ENCODE results near the gene SLC12A8. TPM values are rescaled to one million over a fixed set of nuclear protein-coding genes. Genes with fewer than 3 reads are reported as not detected.

SLC12A8 gene
- total and polyA plus RNA-seq, 2 donors (not counting 1 experiment from before 2014, with no cell fraction given) = 0.57 to 1.1 TPM

DNA sequence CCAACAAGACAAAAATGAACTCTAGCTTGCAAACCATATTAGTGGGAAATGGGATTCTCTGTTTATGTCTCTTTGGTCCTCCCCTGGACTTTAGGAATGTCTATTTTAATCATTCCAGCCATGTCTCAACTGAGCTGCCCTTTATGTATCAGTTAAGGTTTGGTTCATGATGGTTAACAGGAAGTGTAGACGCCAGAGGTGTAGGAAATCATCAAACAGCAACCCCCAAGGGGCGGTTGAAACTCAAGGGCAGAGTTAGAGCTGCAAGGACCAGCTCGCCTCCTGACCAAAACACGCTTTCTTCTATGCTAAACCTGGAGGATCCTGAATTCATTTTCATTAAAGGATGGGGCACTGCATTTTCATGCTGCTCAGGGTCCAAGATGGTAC, 103.0 kb downstream of the SLC12A8 start:
- WGBS (ENCODE audit: insufficient coverage) = 79% methylated on average over 3 of the region's 4 CpGs
- Histone ChIP-seq H3K9ac (ENCODE audit: low read length) (no peak overlapping the region), H3K4me3 (ENCODE audit: control extremely low read depth in 1 of 5, extremely low read depth in 1 of 5, insufficient read depth in 1 of 5, low read depth in 2 of 5, low read length in 4 of 5) (no peak overlapping the region), H3K79me2 (ENCODE audit: control insufficient read depth, insufficient read depth, low read length) (no peaks in the 10 kb centered on the region), H2AFZ (ENCODE audit: insufficient read depth, low read depth, low read length, poor library complexity, severe bottlenecking) (no peak overlapping the region), H3K4me2 (replicated peaks; ENCODE audit: low read depth, low read length, poor library complexity, severe bottlenecking) (no peak overlapping the region), H3K9me3 (ENCODE audit: control extremely low read depth in 1 of 3, control insufficient read depth in 2 of 3, insufficient read depth in 1 of 3, low read length in 2 of 3) (peaks cover 0 to 3% (median 2%) of the 10 kb centered on the region in 3 donors), H3K36me3 (replicated peaks in 1 of 2; ENCODE audit: control extremely low read depth in 1 of 2, control insufficient read depth in 1 of 2, extremely low read depth in 1 of 2, insufficient read depth in 2 of 2, low read length in 1 of 2) (no peaks in the 10 kb centered on the region), H4K20me1 (ENCODE audit: control insufficient read depth, insufficient read depth, low read length, poor library complexity, severe bottlenecking) (no peaks in the 10 kb centered on the region), H3K27me3 (replicated peaks in 1 of 4; ENCODE audit: control extremely low read depth in 1 of 4, control insufficient read depth in 3 of 4, insufficient read depth in 4 of 4, low read length in 3 of 4) (peaks cover 0 to 3% (median 0%) of the 10 kb centered on the region in 4 experiments), H3K27ac (ENCODE audit: low read length in 2 of 2) (no peak overlapping the region), H3K4me1 (ENCODE audit: control insufficient read depth in 2 of 2, insufficient read depth in 2 of 2, low read length in 2 of 2) (peaks cover 8 to 32% of the 10 kb centered on the region in 2 donors)
- TF ChIP-seq, protein P1, sequence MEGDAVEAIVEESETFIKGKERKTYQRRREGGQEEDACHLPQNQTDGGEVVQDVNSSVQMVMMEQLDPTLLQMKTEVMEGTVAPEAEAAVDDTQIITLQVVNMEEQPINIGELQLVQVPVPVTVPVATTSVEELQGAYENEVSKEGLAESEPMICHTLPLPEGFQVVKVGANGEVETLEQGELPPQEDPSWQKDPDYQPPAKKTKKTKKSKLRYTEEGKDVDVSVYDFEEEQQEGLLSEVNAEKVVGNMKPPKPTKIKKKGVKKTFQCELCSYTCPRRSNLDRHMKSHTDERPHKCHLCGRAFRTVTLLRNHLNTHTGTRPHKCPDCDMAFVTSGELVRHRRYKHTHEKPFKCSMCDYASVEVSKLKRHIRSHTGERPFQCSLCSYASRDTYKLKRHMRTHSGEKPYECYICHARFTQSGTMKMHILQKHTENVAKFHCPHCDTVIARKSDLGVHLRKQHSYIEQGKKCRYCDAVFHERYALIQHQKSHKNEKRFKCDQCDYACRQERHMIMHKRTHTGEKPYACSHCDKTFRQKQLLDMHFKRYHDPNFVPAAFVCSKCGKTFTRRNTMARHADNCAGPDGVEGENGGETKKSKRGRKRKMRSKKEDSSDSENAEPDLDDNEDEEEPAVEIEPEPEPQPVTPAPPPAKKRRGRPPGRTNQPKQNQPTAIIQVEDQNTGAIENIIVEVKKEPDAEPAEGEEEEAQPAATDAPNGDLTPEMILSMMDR (IDR thresholded peaks at IDR 0.05) = no peak
- no peak for TF ChIP-seq EZH2 (IDR thresholded peaks at IDR 0.05; ENCODE audit: borderline replicate concordance, insufficient read depth, low read depth, low read length, poor library complexity, severe bottlenecking)
- intact Hi-C loops (cut with micrococcal nuclease) = no loop called here
- Mint-ChIP-seq H3K9me3 (ENCODE audit: insufficient read depth) (peaks cover 6% of the 10 kb centered on the region), H3K4me3 (no peak overlapping the region), H3K4me1 (peaks cover 23% of the 10 kb centered on the region), H3K27ac (no peak overlapping the region), H3K27me3 (no peaks in the 10 kb centered on the region)
- POLR2A ChIA-PET = no interaction called here
- no peak for ATAC-seq (ENCODE audit: low read depth)
- CTCF ChIA-PET = interaction anchor here (1.5 kb wide), 1 partner anchor 57 kb away, joined by 3 read pairs; no protein-coding TSS in a partner anchor
- DNase-seq = no peak

DNA sequence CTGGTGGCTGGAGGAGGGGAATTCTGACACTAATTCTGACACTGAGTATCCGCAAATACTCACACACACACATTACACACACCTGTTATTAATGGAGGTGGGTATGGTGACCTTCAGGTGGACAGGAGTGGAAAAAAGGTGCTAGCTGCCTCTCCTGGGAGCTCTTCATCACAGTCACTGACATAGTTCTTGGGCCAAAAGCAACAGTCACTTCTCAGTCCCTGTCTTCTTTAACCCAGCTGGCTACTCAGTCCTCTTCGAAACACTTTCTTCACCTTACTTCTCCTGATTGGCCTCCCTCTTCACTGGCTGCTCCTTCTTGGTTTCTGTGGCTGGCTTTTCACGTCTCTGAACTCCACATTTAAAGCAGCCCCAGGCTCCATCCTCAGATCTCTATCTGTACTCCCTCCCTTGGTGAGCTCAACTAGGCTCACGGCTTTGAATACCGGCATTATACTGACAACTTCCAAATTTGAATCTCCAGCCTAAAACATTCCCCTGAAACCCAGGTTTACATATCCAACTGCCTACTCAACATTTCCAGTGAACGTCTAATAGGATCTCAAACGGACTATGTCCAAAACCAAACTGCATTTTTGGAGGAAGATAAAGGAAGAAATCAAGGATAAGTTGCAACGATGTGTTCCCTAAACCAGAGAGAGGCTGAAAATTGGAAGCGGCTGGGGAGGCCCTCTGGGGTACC, 103.6 kb downstream of the SLC12A8 start:
- no peak overlapping the region for H3K27ac Mint-ChIP-seq
- Histone ChIP-seq H3K9ac (ENCODE audit: low read length) (no peak overlapping the region), H3K79me2 (ENCODE audit: control insufficient read depth, insufficient read depth, low read length) (no peaks in the 10 kb centered on the region), H3K27me3 (replicated peaks in 1 of 4; ENCODE audit: control extremely low read depth in 1 of 4, control insufficient read depth in 3 of 4, insufficient read depth in 4 of 4, low read length in 3 of 4) (peaks cover 0 to 3% (median 0%) of the 10 kb centered on the region in 4 experiments), H3K27ac (ENCODE audit: low read length in 2 of 2) (no peak overlapping the region), H3K4me2 (replicated peaks; ENCODE audit: low read depth, low read length, poor library complexity, severe bottlenecking) (no peak overlapping the region), H3K4me1 (ENCODE audit: control insufficient read depth in 2 of 2, insufficient read depth in 2 of 2, low read length in 2 of 2) (peaks cover 8 to 32% of the 10 kb centered on the region in 2 donors), H4K20me1 (ENCODE audit: control insufficient read depth, insufficient read depth, low read length, poor library complexity, severe bottlenecking) (no peaks in the 10 kb centered on the region), H3K9me3 (ENCODE audit: control extremely low read depth in 1 of 3, control insufficient read depth in 2 of 3, insufficient read depth in 1 of 3, low read length in 2 of 3) (peaks cover 0 to 3% (median 2%) of the 10 kb centered on the region in 3 donors), H3K4me3 (ENCODE audit: control extremely low read depth in 1 of 5, extremely low read depth in 1 of 5, insufficient read depth in 1 of 5, low read depth in 2 of 5, low read length in 4 of 5) (no peak overlapping the region), H2AFZ (ENCODE audit: insufficient read depth, low read depth, low read length, poor library complexity, severe bottlenecking) (no peak overlapping the region), H3K36me3 (replicated peaks in 1 of 2; ENCODE audit: control extremely low read depth in 1 of 2, control insufficient read depth in 1 of 2, extremely low read depth in 1 of 2, insufficient read depth in 2 of 2, low read length in 1 of 2) (no peaks in the 10 kb centered on the region)
- no peak for ATAC-seq (ENCODE audit: low read depth)
- H3K4me1 Mint-ChIP-seq = peaks cover 23% of the 10 kb centered on the region
- H3K27me3 Mint-ChIP-seq = no peaks in the 10 kb centered on the region
- intact Hi-C loops (cut with micrococcal nuclease) = no loop called here
- H3K4me3 Mint-ChIP-seq = no peak overlapping the region
- no peak for DNase-seq
- peaks cover 6% of the 10 kb centered on the region for H3K9me3 Mint-ChIP-seq (ENCODE audit: insufficient read depth)
- ChIA-PET CTCF (interaction anchor here (1.5 kb wide), 1 partner anchor 57 kb away, joined by 3 read pairs; no protein-coding TSS in a partner anchor), POLR2A (no interaction called here)
- no peak for TF ChIP-seq EZH2 (IDR thresholded peaks at IDR 0.05; ENCODE audit: borderline replicate concordance, insufficient read depth, low read depth, low read length, poor library complexity, severe bottlenecking)
- TF ChIP-seq, protein P1 (IDR thresholded peaks at IDR 0.05) = no peak
- 86% methylated on average over 6 of the region's 9 CpGs for WGBS (ENCODE audit: insufficient coverage)

Measured in B cell (primary cell).